CD14-positive monocyte (primary cell): ENCODE data around the gene SFMBT2. TPM values are rescaled to one million over a fixed set of nuclear protein-coding genes. Genes with fewer than 3 reads are reported as not detected.

Experiments used
- DNase-seq, 3 donors: peaks; one replicate each; pipeline ENCODE4 v3.0.0-alpha.2; 2011 to 2022
- H2AFZ ChIP-seq: 2 replicates; pipeline ENCODE4 v1.6.0; 2012; ENCODE audit warnings: mild to moderate bottlenecking, low read depth, low read length, inconsistent platforms; ENCODE audit not compliant: insufficient read depth, poor library complexity, severe bottlenecking
- H3K27ac ChIP-seq, 2 donors: 1 replicate in 1 of 2; 2 replicates in 1 of 2; pipeline ENCODE4 v1.5.1; 2012 to 2013; ENCODE audit warnings: low read length in 2 of 2, control low read depth in 1 of 2, inconsistent platforms in 1 of 2, low read depth in 1 of 2, mild to moderate bottlenecking in 1 of 2
- H3K27me3 ChIP-seq, 2 donors: one replicate each; pipeline versions ENCODE4 v1.6.0 to v1.6.1; 2011 to 2013; ENCODE audit warnings: low read length in 2 of 2; ENCODE audit not compliant: control insufficient read depth in 2 of 2, insufficient read depth in 2 of 2
- H3K36me3 ChIP-seq, 2 donors: replicated peaks in 1 of 2; 1 replicate in 1 of 2; 2 replicates in 1 of 2; pipeline versions ENCODE4 v1.5.1 to v1.6.1; 2012 to 2013; ENCODE audit warnings: low read length in 2 of 2, control low read depth in 1 of 2, inconsistent platforms in 1 of 2, mild to moderate bottlenecking in 1 of 2; ENCODE audit not compliant: insufficient read depth in 2 of 2, control insufficient read depth in 1 of 2
- H3K4me1 ChIP-seq, 2 donors: 1 replicate in 1 of 2; 2 replicates in 1 of 2; pipeline versions ENCODE4 v1.5.1 to v1.6.1; 2012 to 2013; ENCODE audit warnings: low read length in 2 of 2, control low read depth in 1 of 2, inconsistent platforms in 1 of 2, mild to moderate bottlenecking in 1 of 2, moderate library complexity in 1 of 2; ENCODE audit not compliant: insufficient read depth in 2 of 2, control insufficient read depth in 1 of 2
- H3K4me2 ChIP-seq: replicated peaks from 2 replicates; pipeline ENCODE3; 2012; ENCODE audit warnings: low read length, moderate library complexity, mild to moderate bottlenecking; ENCODE audit not compliant: poor library complexity, severe bottlenecking; ENCODE audit errors: extremely low read depth
- H3K4me3 ChIP-seq, 3 experiments: fragments of 200-600 bp in 1 of 3; sonication (generic) in 1 of 3; replicated peaks in 1 of 3; 1 replicate in 2 of 3; 2 replicates in 1 of 3; pipeline ENCODE4 v1.5.1; 2011 to 2013; ENCODE audit warnings: low read length in 3 of 3, mild to moderate bottlenecking in 3 of 3, control low read depth in 2 of 3, low read depth in 2 of 3, inconsistent platforms in 1 of 3, moderate library complexity in 1 of 3
- H3K79me2 ChIP-seq: 2 replicates; pipeline ENCODE4 v1.6.0; 2012; ENCODE audit warnings: mild to moderate bottlenecking, control low read depth, inconsistent platforms, low read length, moderate library complexity; ENCODE audit not compliant: insufficient read depth
- H3K9ac ChIP-seq: 2 replicates; pipeline ENCODE4 v1.6.0; 2017; ENCODE audit warnings: low read length, mild to moderate bottlenecking; ENCODE audit not compliant: insufficient read depth, poor library complexity, severe bottlenecking
- H3K9me3 ChIP-seq, 2 donors: replicated peaks in 1 of 2; 1 replicate in 1 of 2; 2 replicates in 1 of 2; pipeline versions ENCODE4 v1.5.1 to v1.6.1; 2012 to 2013; ENCODE audit warnings: low read length in 2 of 2, control low read depth in 1 of 2; ENCODE audit not compliant: control insufficient read depth in 1 of 2, insufficient read depth in 1 of 2
- H4K20me1 ChIP-seq: 2 replicates; pipeline ENCODE4 v1.6.0; 2012; ENCODE audit warnings: mild to moderate bottlenecking, low read length, control low read depth, moderate library complexity; ENCODE audit not compliant: insufficient read depth
- H3K27ac Mint-ChIP-seq, 7 donors: one replicate each; pipeline ENCODE4 v1.8.0; 2020; ENCODE audit warnings: mild to moderate bottlenecking in 7 of 7, mixed read lengths in 7 of 7, moderate library complexity in 6 of 7, inconsistent platforms in 2 of 7
- H3K27me3 Mint-ChIP-seq, 3 donors: one replicate each; pipeline ENCODE4 v1.8.0; 2021 to 2022; ENCODE audit warnings: low read depth in 3 of 3, mild to moderate bottlenecking in 3 of 3, mixed read lengths in 3 of 3, moderate library complexity in 3 of 3, inconsistent platforms in 1 of 3
- H3K36me3 Mint-ChIP-seq, 2 donors: one replicate each; pipeline ENCODE4 v1.8.0; 2020; ENCODE audit warnings: mixed read lengths in 2 of 2, inconsistent platforms in 1 of 2, mild to moderate bottlenecking in 1 of 2
- H3K4me1 Mint-ChIP-seq: one replicate; pipeline ENCODE4 v1.8.0; 2020; ENCODE audit warnings: mild to moderate bottlenecking, mixed read lengths
- H3K4me3 Mint-ChIP-seq, 2 donors: one replicate each; pipeline ENCODE4 v1.8.0; 2020; ENCODE audit warnings: mild to moderate bottlenecking in 2 of 2, mixed read lengths in 2 of 2, moderate library complexity in 1 of 2
- H3K9me3 Mint-ChIP-seq, 7 donors: one replicate each; pipeline ENCODE4 v1.8.0; 2020 to 2022; ENCODE audit warnings: mixed read lengths in 7 of 7, mild to moderate bottlenecking in 6 of 7, moderate library complexity in 6 of 7, inconsistent platforms in 2 of 7
- WGBS: methylation state at CpG from one replicate; pipeline ENCODE4 v1.1.5; 2013; ENCODE audit warnings: missing lambda C conversion rate; ENCODE audit not compliant: insufficient coverage; 5-methylcytosine and 5-hydroxymethylcytosine counted together
- intact Hi-C, 2 donors: fragments of 100-400 bp; cut with micrococcal nuclease; formaldehyde crosslinking; loops; one replicate each; pipeline versions ENCODE4 v1.15.0 to v1.15.1; 2023
- polyA plus RNA-seq, 3 donors: library from polyadenylated mRNA; depleted of rRNA in 1 of 3; unstranded in 2 of 3; stranded (reverse) in 1 of 3; fragments of 300-500 nt in 2 of 3; fragments of >200 nt in 1 of 3; fragmentation: Illumina TruSeq in 2 of 3; gene quantifications; 1 replicate in 2 of 3; 2 replicates in 1 of 3; pipeline ENCODE4 v1.2.3, GENCODE V29; 2012 to 2021
- TF ChIP-seq, protein P1 (sequence below): fragments of 200-600 bp; IDR thresholded peaks from one replicate; pipeline ENCODE4 v1.8.0; 2022; ENCODE audit warnings: antibody characterized with exemption, mild to moderate bottlenecking

Gene SFMBT2
- polyA plus RNA-seq, 3 donors: 0.53 to 10.9 (median 1.6) TPM

DNA sequence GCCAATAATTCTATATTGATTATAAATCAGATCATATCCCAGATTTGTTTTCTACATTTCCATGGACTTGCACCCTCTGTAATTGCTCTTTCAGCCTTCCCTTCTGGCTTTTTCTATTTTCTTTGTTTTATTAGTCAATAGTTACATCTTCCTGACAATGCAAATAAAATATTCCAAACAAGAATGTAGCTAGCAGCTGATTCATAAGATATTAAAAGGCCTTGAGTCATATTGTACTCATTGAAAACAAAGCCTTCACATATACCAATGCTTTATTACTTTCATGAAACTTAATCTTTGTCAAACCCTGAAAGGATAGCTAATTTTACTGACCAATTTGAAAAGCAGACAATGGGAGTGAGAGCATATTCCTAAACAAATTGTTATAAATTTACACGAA, 10.7 kb upstream of the SFMBT2 start:
- no peak overlapping the region for H3K4me3 Mint-ChIP-seq
- TF ChIP-seq, protein P1, sequence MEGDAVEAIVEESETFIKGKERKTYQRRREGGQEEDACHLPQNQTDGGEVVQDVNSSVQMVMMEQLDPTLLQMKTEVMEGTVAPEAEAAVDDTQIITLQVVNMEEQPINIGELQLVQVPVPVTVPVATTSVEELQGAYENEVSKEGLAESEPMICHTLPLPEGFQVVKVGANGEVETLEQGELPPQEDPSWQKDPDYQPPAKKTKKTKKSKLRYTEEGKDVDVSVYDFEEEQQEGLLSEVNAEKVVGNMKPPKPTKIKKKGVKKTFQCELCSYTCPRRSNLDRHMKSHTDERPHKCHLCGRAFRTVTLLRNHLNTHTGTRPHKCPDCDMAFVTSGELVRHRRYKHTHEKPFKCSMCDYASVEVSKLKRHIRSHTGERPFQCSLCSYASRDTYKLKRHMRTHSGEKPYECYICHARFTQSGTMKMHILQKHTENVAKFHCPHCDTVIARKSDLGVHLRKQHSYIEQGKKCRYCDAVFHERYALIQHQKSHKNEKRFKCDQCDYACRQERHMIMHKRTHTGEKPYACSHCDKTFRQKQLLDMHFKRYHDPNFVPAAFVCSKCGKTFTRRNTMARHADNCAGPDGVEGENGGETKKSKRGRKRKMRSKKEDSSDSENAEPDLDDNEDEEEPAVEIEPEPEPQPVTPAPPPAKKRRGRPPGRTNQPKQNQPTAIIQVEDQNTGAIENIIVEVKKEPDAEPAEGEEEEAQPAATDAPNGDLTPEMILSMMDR: no peak
- H3K27ac Mint-ChIP-seq: no peak overlapping the region
- intact Hi-C loops: no loop called here
- H2AFZ ChIP-seq: no peak overlapping the region
- H3K27me3 ChIP-seq: no peaks in the 10 kb centered on the region
- peaks cover 0 to 8% (median 0%) of the 10 kb centered on the region in 7 donors for H3K9me3 Mint-ChIP-seq
- no peaks in the 10 kb centered on the region for H3K9me3 ChIP-seq
- peaks cover 0 to 5% (median 4%) of the 10 kb centered on the region in 3 donors for H3K27me3 Mint-ChIP-seq
- H3K4me3 ChIP-seq: no peak overlapping the region
- WGBS: no CpG with 5 or more reads among the region's 1 CpG
- peaks cover 5% of the 10 kb centered on the region for H3K4me1 Mint-ChIP-seq
- H4K20me1 ChIP-seq: no peaks in the 10 kb centered on the region
- H3K79me2 ChIP-seq: no peaks in the 10 kb centered on the region
- H3K4me1 ChIP-seq: no peaks in the 10 kb centered on the region
- H3K9ac ChIP-seq: no peak overlapping the region
- H3K4me2 ChIP-seq: no peak overlapping the region
- H3K36me3 ChIP-seq: no peaks in the 10 kb centered on the region
- no peak overlapping the region for H3K27ac ChIP-seq
- DNase-seq: no peak
- H3K36me3 Mint-ChIP-seq: no peaks in the 10 kb centered on the region

DNA sequence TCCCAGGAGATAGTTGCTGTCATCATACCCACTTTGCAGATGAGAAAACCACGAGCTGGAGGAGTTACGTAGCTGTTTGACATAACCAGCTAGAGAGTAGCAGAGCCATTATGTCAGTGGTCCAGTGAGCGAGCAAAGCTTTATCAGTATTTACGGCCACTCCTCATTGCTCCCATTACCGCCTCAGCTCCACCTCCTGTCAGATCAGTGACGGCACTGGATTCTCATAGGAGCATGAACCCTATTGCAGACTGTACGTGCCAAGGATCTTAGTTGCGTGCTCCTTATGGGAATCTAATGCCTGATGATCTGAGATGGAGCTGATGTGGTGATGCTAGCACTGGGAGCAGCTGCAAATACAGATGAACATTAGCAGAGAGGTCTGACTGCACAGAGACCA, 9.2 kb upstream of the SFMBT2 start:
- H3K4me1 Mint-ChIP-seq: peaks cover 5% of the 10 kb centered on the region
- DNase-seq: no peak
- Histone ChIP-seq H3K27ac (no peak overlapping the region), H3K4me2 (no peak overlapping the region), H3K27me3 (no peaks in the 10 kb centered on the region), H3K4me1 (no peaks in the 10 kb centered on the region), H3K4me3 (no peak overlapping the region), H4K20me1 (no peaks in the 10 kb centered on the region), H3K79me2 (no peaks in the 10 kb centered on the region), H3K36me3 (no peaks in the 10 kb centered on the region), H3K9me3 (no peaks in the 10 kb centered on the region), H3K9ac (no peak overlapping the region), H2AFZ (no peak overlapping the region)
- intact Hi-C loops: loop anchor here (5.0 to 10.0 kb wide), 5 partner anchors 155 to 755 kb away; no protein-coding TSS in a partner anchor
- no peaks in the 10 kb centered on the region for H3K36me3 Mint-ChIP-seq
- WGBS: 98% methylated on average over 6 of the region's 8 CpGs
- H3K27ac Mint-ChIP-seq: no peak overlapping the region
- H3K9me3 Mint-ChIP-seq: peaks cover 0 to 5% (median 0%) of the 10 kb centered on the region in 7 donors
- peaks cover 0 to 13% (median 4%) of the 10 kb centered on the region in 3 donors for H3K27me3 Mint-ChIP-seq
- TF ChIP-seq, protein P1: no peak
- H3K4me3 Mint-ChIP-seq: no peak overlapping the region
